Measurements from ENCODE around the gene ZNF747.
A peak's percentile ranks its signal among the peaks of the same experiment; 100 is the strongest.

ZNF747 gene

GRCh38 chr16:30534368-30535105 lies at the start of gene ZNF747:
Gene ZNF747, minus strand, starts transcription at chr16:30534858. Its CDS starts 179 bp downstream, at chr16:30534679.
- DNase-seq (ENCODE audit: low spot score) = peak; percentile 90

GRCh38 chr16:30582611-30583340 lies 48.1 kb upstream of the ZNF747 start:
- DNase-seq (ENCODE audit: low spot score) = no peak

DNA sequence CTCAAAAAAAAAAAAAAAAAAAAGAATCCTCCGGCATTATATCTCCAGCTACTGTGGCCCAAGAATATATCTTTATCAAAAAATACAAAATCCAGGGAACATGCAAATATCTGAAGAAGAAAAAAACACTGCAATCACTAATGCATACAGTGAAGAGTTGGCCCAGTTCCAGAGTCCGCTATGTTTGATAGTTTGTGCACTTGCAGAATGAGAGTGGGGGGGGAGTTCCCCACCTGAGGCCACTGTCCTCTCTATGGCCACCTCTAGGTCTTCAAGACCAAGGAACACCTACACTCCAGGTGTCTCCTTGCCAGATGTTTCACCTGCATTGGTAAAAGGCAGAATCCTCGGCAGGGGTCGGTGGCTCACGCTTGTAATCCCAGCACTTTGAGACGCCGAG lies 46.8 kb upstream of the ZNF747 start:
- DNase-seq (ENCODE audit: low spot score) = no peak

DNA sequence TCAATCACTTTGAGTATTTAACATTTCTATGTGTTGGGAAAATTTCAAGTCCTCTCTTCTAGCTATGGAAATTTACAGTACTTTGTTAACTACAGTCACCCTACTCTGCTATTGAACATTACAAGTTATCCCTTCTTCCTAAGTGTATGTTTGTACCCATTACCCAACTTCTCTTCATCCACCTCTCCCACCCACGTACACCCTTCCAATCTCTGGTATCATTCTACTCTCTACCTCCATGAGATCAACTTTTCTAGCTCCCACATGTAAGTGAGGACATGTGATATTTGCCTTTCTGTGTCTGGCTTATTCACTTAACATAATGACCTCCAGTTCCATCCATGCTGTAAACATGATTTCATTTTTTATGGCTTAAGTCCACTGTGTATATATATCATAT lies 40.0 kb upstream of the ZNF747 start:
- DNase-seq (ENCODE audit: low spot score) = no peak

- DNase-seq (ENCODE audit: low spot score) = peak; percentile 94
Measured at GRCh38 chr16:30571445-30572322, 37.0 kb upstream of the ZNF747 start, which contains the start of gene ZNF688. Gene ZNF688, minus strand, starts transcription at chr16:30571714. Its CDS starts 85 bp downstream, at chr16:30571629.

GRCh38 chr16:30570636-30571444 lies 36.2 kb upstream of the ZNF747 start:
- peak; percentile 37 for DNase-seq (ENCODE audit: low spot score)

- no peak for DNase-seq (ENCODE audit: low spot score)
Measured at GRCh38 chr16:30569746-30570635, 35.3 kb upstream of the ZNF747 start.

GRCh38 chr16:30569281-30569680 lies 34.6 kb upstream of the ZNF747 start:
- DNase-seq (ENCODE audit: low spot score) = no peak

GRCh38 chr16:30567991-30568638 lies 33.5 kb upstream of the ZNF747 start:
- no peak for DNase-seq (ENCODE audit: low spot score)

DNA sequence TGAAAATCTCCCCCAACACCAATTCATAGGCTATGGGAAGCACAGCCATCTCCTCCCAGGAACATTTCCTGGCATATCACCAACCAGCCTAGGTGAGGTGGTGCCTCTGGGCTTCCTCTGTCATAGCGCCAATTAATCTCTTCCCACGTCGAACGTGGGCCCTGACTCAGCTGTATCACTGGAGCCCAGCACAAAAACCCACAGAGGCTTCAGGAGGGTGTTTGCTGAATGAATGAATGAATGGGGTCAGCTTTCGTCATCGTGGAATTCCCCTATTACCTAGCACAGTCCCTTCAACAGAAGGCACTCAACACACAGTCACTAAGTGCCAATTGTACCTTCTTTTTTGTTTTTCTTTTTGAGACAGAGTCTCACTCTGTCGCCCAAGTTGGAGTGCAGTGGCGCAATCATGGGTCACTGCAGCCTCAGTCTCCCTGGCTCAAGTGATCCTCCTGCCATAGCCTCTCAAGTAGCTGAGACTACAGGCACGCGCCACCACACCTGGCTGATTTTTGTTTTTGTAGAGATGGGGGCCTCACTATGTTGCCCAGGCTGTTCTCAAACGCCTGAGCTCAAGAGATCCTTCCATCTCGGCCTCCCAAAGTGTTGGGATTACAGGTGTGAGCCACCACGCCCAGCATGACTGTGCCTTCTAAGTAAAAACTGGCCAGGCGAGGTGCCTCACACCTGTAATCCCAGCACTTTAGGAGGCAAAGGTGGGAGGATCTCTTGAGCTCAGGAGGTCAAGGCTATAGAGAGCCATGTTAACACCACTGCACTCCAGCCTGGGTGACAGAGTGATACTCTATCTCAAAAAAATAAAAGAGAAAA lies 32.7 kb upstream of the ZNF747 start:
- DNase-seq (ENCODE audit: low spot score) = no peak

GRCh38 chr16:30566531-30566930 lies 31.9 kb upstream of the ZNF747 start:
- no peak for DNase-seq (ENCODE audit: low spot score)

DNA sequence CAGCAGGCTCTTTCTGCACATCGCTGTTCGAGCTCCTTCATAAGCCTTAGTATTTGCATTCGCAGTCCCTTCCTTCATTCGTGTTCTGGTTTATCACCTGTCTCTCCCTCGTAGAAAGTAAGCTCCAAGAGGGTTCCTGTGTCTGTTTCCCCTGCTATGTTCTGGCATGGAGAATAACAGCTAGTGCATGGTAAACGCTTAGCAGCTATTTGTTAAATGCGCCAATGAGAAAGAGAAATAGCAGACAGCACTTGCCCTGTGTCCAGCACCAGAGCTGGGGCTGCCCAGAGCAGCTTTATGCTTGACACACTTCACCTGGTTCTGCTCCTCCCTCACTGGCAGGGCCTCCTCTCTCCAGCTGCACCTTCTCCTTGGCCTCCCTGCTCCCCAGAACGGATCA lies 31.3 kb upstream of the ZNF747 start:
- DNase-seq (ENCODE audit: low spot score) = no peak

DNA sequence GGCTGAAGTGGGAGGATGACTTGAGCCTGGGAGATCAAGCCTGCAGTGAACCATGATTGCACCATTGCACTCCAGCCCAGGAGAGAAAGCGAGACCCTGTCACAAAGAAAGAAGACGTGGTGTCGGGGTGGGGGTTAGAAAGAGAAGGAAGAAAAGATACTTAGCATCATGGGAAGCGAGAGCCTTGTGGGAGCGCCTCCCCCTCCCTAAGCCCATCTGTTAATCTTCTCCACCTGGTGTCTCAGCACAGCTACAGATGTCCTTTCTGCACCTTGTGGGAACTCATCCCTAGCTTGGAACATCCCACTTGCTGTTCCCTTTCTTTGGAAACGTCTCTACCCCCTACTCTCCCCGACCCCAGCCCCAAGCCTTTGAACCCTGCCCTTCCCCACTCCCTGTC lies 30.9 kb upstream of the ZNF747 start:
- no peak for DNase-seq (ENCODE audit: low spot score)

- DNase-seq (ENCODE audit: low spot score) = no peak
Measured at GRCh38 chr16:30562021-30562420, 27.4 kb upstream of the ZNF747 start.

GRCh38 chr16:30561089-30561816 lies 26.6 kb upstream of the ZNF747 start:
- no peak for DNase-seq (ENCODE audit: low spot score)

DNA sequence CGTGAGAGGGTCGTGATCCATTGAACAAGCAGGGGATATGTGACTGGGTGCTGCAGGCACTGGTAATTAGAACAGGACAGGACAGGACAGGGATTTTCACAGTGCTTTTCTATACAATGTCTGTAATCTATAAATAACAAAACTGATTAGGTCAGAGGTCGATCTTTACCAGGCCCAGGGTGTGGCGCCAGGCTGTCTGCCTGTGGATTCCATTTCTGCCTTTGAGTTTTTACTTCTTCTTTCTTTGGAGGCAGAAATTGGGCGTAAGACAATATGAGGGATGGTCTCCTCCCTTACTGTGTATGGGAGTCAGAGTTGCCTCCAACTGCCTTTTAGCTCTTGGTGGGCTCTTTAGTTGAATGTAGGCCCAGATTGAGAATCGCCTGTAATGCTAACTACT lies 25.0 kb upstream of the ZNF747 start:
- no peak for DNase-seq (ENCODE audit: low spot score)

GRCh38 chr16:30558789-30559377 lies 24.2 kb upstream of the ZNF747 start:
- DNase-seq (ENCODE audit: low spot score) = no peak

Measured in iPS-NIHi11 (cell line).